Common myeloid progenitor, CD34-positive (primary cell): ENCODE measurements around the gene TICAM1.
"Not testable (repeated sequence)": the region's sequence is repeated elsewhere in the genome, so short reads cannot be mapped to it uniquely, and the experiment has no call there.

Source experiments
- CTCF ChIA-PET: fragments of 350-600 bp; sonication (Branson Sonifier 250); formaldehyde crosslinking; loops from one replicate; lab custom pipeline; 2021; ENCODE audit warnings: antibody characterized with exemption; lab: Charles Lee
- POLR2A ChIA-PET: fragments of 350-600 bp; sonication (Branson Sonifier 250); formaldehyde crosslinking; loops from one replicate; lab custom pipeline; 2021; ENCODE audit warnings: antibody characterized with exemption; lab: Charles Lee
- DNase-seq, 3 donors: peaks; one replicate each; pipeline versions ENCODE4 v3.0.0 to v3.0.0-alpha.2; 2013
- H3K27ac ChIP-seq, 2 experiments: 1 replicate in 1 of 2; 2 replicates in 1 of 2; pipeline ENCODE4 v1.7.0; 2013; ENCODE audit warnings: inconsistent platforms in 2 of 2, low read length in 2 of 2, mild to moderate bottlenecking in 2 of 2, low read depth in 1 of 2, moderate library complexity in 1 of 2; ENCODE audit not compliant: severe bottlenecking in 2 of 2, insufficient read depth in 1 of 2, poor library complexity in 1 of 2
- H3K27me3 ChIP-seq, 5 experiments: replicated peaks in 2 of 5; 1 replicate in 3 of 5; 2 replicates in 2 of 5; pipeline versions ENCODE4 v1.6.1 to v1.7.0; 2013; ENCODE audit warnings: low read length in 4 of 5, mild to moderate bottlenecking in 2 of 5, moderate library complexity in 2 of 5, inconsistent platforms in 1 of 5; ENCODE audit not compliant: insufficient read depth in 5 of 5, control insufficient read depth in 4 of 5
- H3K36me3 ChIP-seq, 4 experiments: 1 replicate in 2 of 4; 2 replicates in 2 of 4; pipeline versions ENCODE4 v1.6.1 to v1.7.0; 2013; ENCODE audit warnings: low read length in 3 of 4, control low read depth in 1 of 4, mild to moderate bottlenecking in 1 of 4; ENCODE audit not compliant: control insufficient read depth in 4 of 4, insufficient read depth in 4 of 4
- H3K4me1 ChIP-seq, 4 experiments: 1 replicate in 3 of 4; 2 replicates in 1 of 4; pipeline versions ENCODE4 v1.6.1 to v1.7.1; 2013; ENCODE audit warnings: low read length in 3 of 4, mild to moderate bottlenecking in 3 of 4, control low read depth in 1 of 4, inconsistent platforms in 1 of 4, moderate library complexity in 1 of 4; ENCODE audit not compliant: control insufficient read depth in 4 of 4, insufficient read depth in 4 of 4; ENCODE audit errors: control extremely low read depth in 1 of 4
- H3K4me3 ChIP-seq, 7 experiments: 1 replicate in 4 of 7; 2 replicates in 3 of 7; pipeline versions ENCODE4 v1.5.1 to v1.7.0; 2013; ENCODE audit warnings: mild to moderate bottlenecking in 7 of 7, low read length in 6 of 7, moderate library complexity in 6 of 7, inconsistent platforms in 2 of 7, low read depth in 2 of 7, control low read depth in 1 of 7; ENCODE audit not compliant: insufficient read depth in 4 of 7, control insufficient read depth in 1 of 7; ENCODE audit errors: extremely low read depth in 1 of 7
- H3K9me3 ChIP-seq, 5 experiments: 1 replicate in 4 of 5; 2 replicates in 1 of 5; pipeline versions ENCODE4 v1.6.1 to v1.7.1; 2013; ENCODE audit warnings: low read length in 4 of 5, mild to moderate bottlenecking in 2 of 5, inconsistent platforms in 1 of 5, low read depth in 1 of 5, moderate library complexity in 1 of 5; ENCODE audit not compliant: control insufficient read depth in 4 of 5, insufficient read depth in 2 of 5; ENCODE audit errors: control extremely low read depth in 1 of 5
- WGBS: methylation state at CpG from one replicate; pipeline ENCODE4 v1.1.5; 2013; ENCODE audit not compliant: insufficient coverage; 5-methylcytosine and 5-hydroxymethylcytosine counted together

The TICAM1 gene

DNA sequence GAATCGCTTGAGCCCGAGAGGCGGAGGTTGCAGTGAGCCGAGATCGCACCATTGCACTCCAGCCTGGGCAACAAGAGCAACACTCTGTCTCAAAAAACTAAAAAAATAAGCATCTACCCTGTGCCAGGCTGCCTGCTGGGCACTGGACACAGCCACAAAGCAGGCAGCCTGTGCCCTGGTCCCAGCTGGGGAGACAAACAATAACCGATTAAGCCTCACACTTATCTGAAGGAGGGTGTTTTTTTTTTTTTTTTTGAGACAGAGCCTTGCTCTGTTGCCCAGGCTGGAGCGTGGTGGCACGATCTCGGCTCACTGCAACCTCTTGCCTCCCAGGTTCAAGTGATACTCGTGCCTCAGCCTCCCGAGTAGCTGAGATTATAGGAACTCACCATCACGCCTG is 25.0 kb upstream of the TICAM1 start:
- POLR2A ChIA-PET = interaction anchor here (1.7 kb wide), 1 partner anchor 11 kb away, joined by 4 read pairs; the partner anchor contains the start of gene PLIN3
- H3K27me3 ChIP-seq, H3K27ac ChIP-seq, H3K9me3 ChIP-seq, H3K4me1 ChIP-seq, CTCF ChIA-PET, DNase-seq, H3K4me3 ChIP-seq: not testable (repeated sequence)
- H3K36me3 ChIP-seq = peaks cover 9 to 77% (median 47%) of the 10 kb centered on the region in 4 experiments
- WGBS = 92% methylated on average over 10 of the region's 12 CpGs

DNA sequence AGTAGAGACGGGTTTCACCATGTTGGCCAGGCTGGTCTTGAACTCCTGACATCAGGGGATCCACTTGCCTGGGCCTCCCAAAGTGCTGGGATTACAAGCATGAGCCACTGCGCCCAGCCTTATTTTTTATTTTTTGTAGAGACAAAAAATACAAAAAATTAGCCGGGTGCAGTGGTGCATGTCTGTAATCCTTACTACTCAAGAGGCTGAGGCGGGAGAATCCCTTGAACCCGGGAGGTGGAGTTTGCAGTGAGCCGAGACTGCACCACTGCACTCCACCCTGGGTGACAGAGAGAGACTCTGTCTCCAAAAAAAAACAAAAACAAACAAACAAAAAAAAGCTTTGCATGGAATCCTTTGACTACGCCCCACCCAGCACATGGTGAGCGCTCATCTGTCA is 22.0 kb upstream of the TICAM1 start:
- H3K36me3 ChIP-seq = peaks cover 8 to 72% (median 34%) of the 10 kb centered on the region in 4 experiments
- DNase-seq, H3K4me1 ChIP-seq, H3K27me3 ChIP-seq, H3K27ac ChIP-seq, H3K4me3 ChIP-seq, H3K9me3 ChIP-seq, POLR2A ChIA-PET: not testable (repeated sequence)
- CTCF ChIA-PET = interaction anchor here (0.6 to 7.9 kb wide), 6 partner anchors 8 to 59 kb away, joined by 3 to 102 read pairs (median 11); partner anchors contain the start of gene PLIN3
- 100% methylated on average over 6 of the region's 8 CpGs for WGBS

GRCh38 chr19:4852484-4852883 is 21.0 kb upstream of the TICAM1 start:
- Histone ChIP-seq H3K36me3 (peaks cover 10 to 77% (median 39%) of the 10 kb centered on the region in 4 experiments), H3K27me3 (no peaks in the 10 kb centered on the region), H3K27ac (no peak overlapping the region), H3K9me3 (no peaks in the 10 kb centered on the region), H3K4me3 (no peak overlapping the region), H3K4me1 (no peaks in the 10 kb centered on the region)
- no peak for DNase-seq
- CTCF ChIA-PET = interaction anchor here (1.0 to 7.9 kb wide), 8 partner anchors 9 to 74 kb away, joined by 3 to 102 read pairs (median 8); partner anchors contain the start of gene PLIN3
- POLR2A ChIA-PET = no interaction called here
- WGBS = 93% methylated on average over 2 of the region's 6 CpGs

DNA sequence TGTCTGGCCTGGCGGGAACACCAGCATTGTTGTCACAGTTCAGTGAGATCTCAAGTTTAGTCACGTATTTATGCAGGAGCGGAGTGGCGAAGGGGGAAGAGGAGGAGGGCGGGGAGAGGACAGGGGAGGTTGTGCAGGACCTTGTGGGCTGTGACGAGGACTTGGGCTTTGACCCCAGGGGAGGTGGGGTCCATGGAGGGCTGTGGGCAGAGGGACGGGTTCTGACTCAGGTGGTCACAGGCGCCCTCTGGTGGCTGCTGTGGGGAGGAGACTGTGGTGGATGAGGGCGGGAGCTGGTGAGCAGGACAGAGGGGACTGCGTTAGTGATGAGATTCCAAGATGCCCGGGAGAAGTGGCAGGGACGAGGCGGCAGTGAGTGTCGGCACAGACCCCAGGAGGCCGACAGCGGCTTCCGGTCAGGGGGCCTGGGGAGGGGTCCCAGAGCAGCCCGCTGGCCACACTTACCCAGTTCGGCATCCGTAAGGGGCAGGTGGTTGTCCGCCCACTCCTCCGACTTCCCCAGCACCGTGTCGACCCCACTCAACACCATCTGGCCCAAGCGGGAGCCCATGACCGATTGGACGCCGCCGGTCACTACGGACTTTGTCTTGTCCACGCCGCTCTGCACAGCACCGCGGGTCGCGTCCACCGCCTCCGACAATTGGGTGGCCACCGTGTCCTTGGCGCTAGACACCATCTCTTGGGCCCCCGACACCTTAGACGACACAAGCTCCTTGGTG is 20.2 kb upstream of the TICAM1 start:
- ChIA-PET POLR2A (interaction anchor here (1.1 kb wide), 1 partner anchor 15 kb away, joined by 5 read pairs; no protein-coding TSS in a partner anchor), CTCF (interaction anchor here (0.6 to 7.9 kb wide), 14 partner anchors 8 to 180 kb away, joined by 3 to 102 read pairs (median 4); partner anchors contain the start of genes PLIN3 and TICAM1)
- peaks cover 11 to 77% (median 37%) of the 10 kb centered on the region in 4 experiments for H3K36me3 ChIP-seq
- H3K9me3 ChIP-seq = no peaks in the 10 kb centered on the region
- no peaks in the 10 kb centered on the region for H3K4me1 ChIP-seq
- 91% methylated on average over 34 of the region's 42 CpGs for WGBS
- H3K4me3 ChIP-seq = no peak overlapping the region
- peak; percentile 55 to 75 (median 65) for DNase-seq
- no peaks in the 10 kb centered on the region for H3K27me3 ChIP-seq
- no peak overlapping the region for H3K27ac ChIP-seq

GRCh38 chr19:4849019-4849418 is 17.5 kb upstream of the TICAM1 start:
- no peak for DNase-seq
- POLR2A ChIA-PET = no interaction called here
- CTCF ChIA-PET = interaction anchor here (0.9 to 7.9 kb wide), 7 partner anchors 9 to 182 kb away, joined by 3 to 102 read pairs (median 9); partner anchors contain the start of genes PLIN3 and TICAM1
- H3K4me3 ChIP-seq = no peak overlapping the region
- WGBS = 97% methylated on average over 7 of the region's 7 CpGs
- H3K36me3 ChIP-seq = peaks cover 16 to 72% (median 39%) of the 10 kb centered on the region in 4 experiments
- H3K9me3 ChIP-seq = no peaks in the 10 kb centered on the region
- no peak overlapping the region for H3K27ac ChIP-seq
- H3K27me3 ChIP-seq = no peaks in the 10 kb centered on the region
- no peaks in the 10 kb centered on the region for H3K4me1 ChIP-seq

DNA sequence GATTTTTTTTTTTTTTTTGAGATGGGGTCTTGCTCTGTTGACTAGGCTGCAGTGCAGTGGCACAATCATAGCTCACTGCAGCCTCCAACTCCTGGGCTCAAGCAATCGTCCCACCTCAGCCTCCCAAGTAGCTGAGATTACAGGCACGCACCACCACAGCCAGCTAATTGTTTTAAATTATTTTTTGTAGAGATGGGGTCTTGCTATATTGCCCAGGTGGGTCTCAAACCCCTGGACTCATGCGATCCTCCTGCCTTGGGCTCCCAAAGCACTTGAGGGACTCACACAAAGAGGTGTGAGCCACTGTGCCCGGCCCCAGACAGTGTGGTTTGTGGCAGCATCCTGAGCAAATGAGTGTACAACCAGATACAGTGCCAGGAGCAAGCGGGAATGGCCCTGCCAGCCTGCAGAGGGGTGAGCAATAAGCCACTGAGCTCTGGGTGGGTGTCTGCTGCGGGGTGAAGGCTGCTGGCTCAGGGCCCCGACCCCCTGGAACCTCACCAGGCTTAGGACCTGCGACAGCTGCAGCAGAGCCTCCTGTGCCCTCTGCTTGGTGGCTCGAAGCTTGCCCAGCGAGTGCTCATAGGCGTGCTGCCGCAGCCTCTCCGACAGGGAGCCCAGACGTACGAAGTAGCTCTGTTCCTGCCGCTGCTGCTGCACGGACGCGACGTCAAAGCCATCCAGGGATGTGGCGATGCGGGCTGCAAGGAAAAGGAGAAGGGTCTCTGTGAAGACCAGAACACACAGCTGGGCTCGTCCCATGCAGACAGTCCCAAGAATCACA is 15.9 kb upstream of the TICAM1 start:
- H3K4me1 ChIP-seq = no peaks in the 10 kb centered on the region
- WGBS = 98% methylated on average over 22 of the region's 23 CpGs

More for the DNA sequence above, 15.9 kb upstream of the TICAM1 start:
- H3K9me3 ChIP-seq = no peaks in the 10 kb centered on the region
- POLR2A ChIA-PET = interaction anchor here (0.6 kb wide), 1 partner anchor 33 kb away, joined by 4 read pairs; no protein-coding TSS in a partner anchor
- no peaks in the 10 kb centered on the region for H3K27me3 ChIP-seq
- CTCF ChIA-PET = interaction anchor here (0.7 to 4.9 kb wide), 8 partner anchors 17 to 182 kb away, joined by 3 to 30 read pairs (median 3); no protein-coding TSS in a partner anchor
- H3K4me3 ChIP-seq = no peak overlapping the region
- no peak for DNase-seq
- H3K27ac ChIP-seq = no peak overlapping the region
- peaks cover 16 to 71% (median 43%) of the 10 kb centered on the region in 4 experiments for H3K36me3 ChIP-seq
